Measurements from ENCODE around the gene CCDC175. TPM values are rescaled to one million over a fixed set of nuclear protein-coding genes. Genes with fewer than 3 reads are reported as not detected.

Gene CCDC175
- total and polyA plus RNA-seq, 10 of the 15 experiments (the other 5 are each of a cell fraction or from before 2014, with no cell fraction given), result not detected

- no peak overlapping the region for H3K9ac ChIP-seq (ENCODE audit: control insufficient read depth, insufficient read depth, low read length)
- no peaks in the 10 kb centered on the region for H3K27me3 ChIP-seq (replicated peaks in 1 of 2; ENCODE audit: control insufficient read depth in 2 of 2, insufficient read depth in 2 of 2, low read length in 1 of 2)
- H3K4me1 ChIP-seq (ENCODE audit: control insufficient read depth, insufficient read depth, low read length), result no peaks in the 10 kb centered on the region
- no peak overlapping the region for H3K4me2 ChIP-seq (ENCODE audit: control insufficient read depth, insufficient read depth)
- no peaks in the 10 kb centered on the region for H3K79me2 ChIP-seq (ENCODE audit: control insufficient read depth, insufficient read depth, low read length)
- SMC1A ChIA-PET (ENCODE audit: uncharacterized antibody, unreplicated experiment), result no interaction called here
- FAIRE-seq, result no peak
- RAD21 ChIA-PET (ENCODE audit: unreplicated experiment), result interaction anchor here (0.7 kb wide), 1 partner anchor 676 kb away, joined by 4 read pairs; no protein-coding TSS in a partner anchor
- no peaks in the 10 kb centered on the region for H3K36me3 ChIP-seq (ENCODE audit: control insufficient read depth in 2 of 2, insufficient read depth in 2 of 2, low read length in 1 of 2)
- POLR2A ChIA-PET, result no interaction called here
- H3K9me3 ChIP-seq (replicated peaks; ENCODE audit: control insufficient read depth, insufficient read depth, low read length), result no peaks in the 10 kb centered on the region
- BruUV-seq (replicated peaks), result no TSS peak
- ATAC-seq, result no peak
- TF ChIP-seq FOXK2 (IDR thresholded peaks at IDR 0.05) (no peak), ZBTB40 (IDR thresholded peaks at IDR 0.05; ENCODE audit: borderline replicate concordance) (no peak), PAX5 (IDR thresholded peaks at IDR 0.05; ENCODE audit: borderline replicate concordance, low read depth, low read length) (no peak), IKZF2 (IDR thresholded peaks at IDR 0.05) (no peak), EED (IDR thresholded peaks at IDR 0.05; ENCODE audit: low read depth) (no peak), POLR2AphosphoS5 (IDR thresholded peaks at IDR 0.05; ENCODE audit: low read length) (no peak), TAF1 (IDR thresholded peaks at IDR 0.05; ENCODE audit: borderline replicate concordance, low read depth, low read length) (no peak), NR2F1 (conservative IDR thresholded peaks at IDR 0.05) (no peak), KAT2A (conservative IDR thresholded peaks at IDR 0.05; ENCODE audit: control insufficient read depth, low read depth, low read length) (no peak), MTA3 (IDR thresholded peaks at IDR 0.05; ENCODE audit: borderline replicate concordance, low read length) (no peak), ATF7 (IDR thresholded peaks at IDR 0.05; ENCODE audit: low read depth) (no peak), ZNF24 (IDR thresholded peaks at IDR 0.05) (no peak), MTA2 (IDR thresholded peaks at IDR 0.05; ENCODE audit: low read depth) (no peak)
- 0% methylated on average over 1 of the region's 1 CpG for WGBS (ENCODE audit: insufficient coverage, insufficient replicate concordance, low lambda C conversion rate, missing lambda C conversion rate)
- in situ Hi-C loops (cut with MboI), result no loop called here
- intact Hi-C loops (cut with micrococcal nuclease; ENCODE audit: unreplicated experiment), result no loop called here
- no peak for DNase-seq (ENCODE audit: low read depth, low spot score)
- H3K27ac ChIP-seq (ENCODE audit: control insufficient read depth, insufficient read depth), result no peak overlapping the region
- CTCF ChIA-PET, result no interaction called here
- no peak overlapping the region for H2AFZ ChIP-seq (ENCODE audit: control insufficient read depth, low read depth, low read length)
- H4K20me1 ChIP-seq (ENCODE audit: control insufficient read depth, insufficient read depth), result no peaks in the 10 kb centered on the region
- no peak overlapping the region for H3K4me3 ChIP-seq
These were observed 35.8 kb downstream of the CCDC175 start for GRCh38 chr14:59540852-59541251.

Data from GM12878 (cell line).